CD4-positive, alpha-beta T cell treated with Interferon gamma for 1 hour (primary cell): ENCODE data around the gene HILPDA.
A peak's percentile ranks its signal among the peaks of the same experiment; 100 is the strongest.
"Not testable (repeated sequence)": the region's sequence is repeated elsewhere in the genome, so short reads cannot be mapped to it uniquely, and the experiment has no call there.

Experiments used
- DNase-seq: peaks from one replicate; pipeline ENCODE4 v3.0.0-alpha.2; 2020

The HILPDA gene

GRCh38 chr7:128466871-128467270 lies 11.2 kb downstream of the HILPDA start:
- DNase-seq = not testable (repeated sequence)

GRCh38 chr7:128476402-128477335 lies 21.0 kb downstream of the HILPDA start, which contains the start of gene METTL2B:
TSS of gene METTL2B (plus strand) at chr7:128476748. CDS start at chr7:128476766, 18 bp downstream.
- DNase-seq = peak; percentile 87

- DNase-seq = not testable (repeated sequence)
Observed at GRCh38 chr7:128477336-128477690, 21.6 kb downstream of the HILPDA start.

GRCh38 chr7:128479082-128479481 lies 23.4 kb downstream of the HILPDA start:
- not testable (repeated sequence) for DNase-seq

- DNase-seq = not testable (repeated sequence)
Observed at GRCh38 chr7:128488134-128488533, 32.5 kb downstream of the HILPDA start.

- no peak for DNase-seq
Observed at GRCh38 chr7:128497405-128497804, 41.7 kb downstream of the HILPDA start.

- DNase-seq = not testable (repeated sequence)
Observed at GRCh38 chr7:128505416-128505815, 49.7 kb downstream of the HILPDA start.

- not testable (repeated sequence) for DNase-seq
Observed at GRCh38 chr7:128506819-128507218, 51.1 kb downstream of the HILPDA start.

- not testable (repeated sequence) for DNase-seq
Observed at GRCh38 chr7:128507321-128507993, 51.8 kb downstream of the HILPDA start.
